Lung microvascular endothelial cell (primary cell): ENCODE results near the gene HLA-DQA1. TPM values are rescaled to one million over a fixed set of nuclear protein-coding genes. Genes with fewer than 3 reads are reported as not detected.

Source experiments
- total RNA-seq: library from RNA; depleted of rRNA; stranded (reverse); fragments of >200 nt; gene quantifications from 2 replicates; pipeline ENCODE4 v1.2.1, GENCODE V29; 2014

The HLA-DQA1 gene
- total RNA-seq, 1 donor from 2014 or later: not detected

Other genes with a start within 250 kb of the HLA-DQA1 start
- gene BTNL2, start 230.2 kb upstream of the HLA-DQA1 start, total RNA-seq: not detected in 2 replicates
- gene HLA-DRA, start 197.5 kb upstream of the HLA-DQA1 start, total RNA-seq: not detected in 2 replicates
- under 0.01 and 0.40 TPM in 2 replicates for gene HLA-DRB5, start 107.1 kb upstream of the HLA-DQA1 start, total RNA-seq
- 0.40 and 1.5 TPM in 2 replicates for gene HLA-DRB1, start 47.6 kb upstream of the HLA-DQA1 start, total RNA-seq
- 0.20 TPM in 1 of 2 replicates, not detected in the other for gene HLA-DQB1, start 29.3 kb downstream of the HLA-DQA1 start, total RNA-seq
- gene HLA-DQA2, start 104.0 kb downstream of the HLA-DQA1 start, total RNA-seq: not detected in 2 replicates
- gene HLA-DQB2, start 126.1 kb downstream of the HLA-DQA1 start, total RNA-seq: not detected in 2 replicates
- gene HLA-DOB, start 179.6 kb downstream of the HLA-DQA1 start, total RNA-seq: 0.22 TPM in 1 of 2 replicates, not detected in the other
- gene TAP2, start 201.3 kb downstream of the HLA-DQA1 start, total RNA-seq: 15.0 and 30.4 TPM in 2 replicates
- gene PSMB8, start 206.6 kb downstream of the HLA-DQA1 start, total RNA-seq: 42.1 and 57.8 TPM in 2 replicates
- 22.4 and 31.7 TPM in 2 replicates for gene TAP1, start 216.3 kb downstream of the HLA-DQA1 start, total RNA-seq
- gene PSMB9, start 216.8 kb downstream of the HLA-DQA1 start, total RNA-seq: 20.5 and 24.8 TPM in 2 replicates